GM11168 (cell line): ENCODE data around the gene HDGFL1.

ENCODE experiments used
- in situ Hi-C: fragments of 300-500 bp; cut with MboI; formaldehyde crosslinking; loops from one replicate; pipeline ENCODE4 v1.12.0; 2022; ENCODE audit warnings: low sequenced_read_pairs; ENCODE audit not compliant: unreplicated experiment

The HDGFL1 gene

DNA sequence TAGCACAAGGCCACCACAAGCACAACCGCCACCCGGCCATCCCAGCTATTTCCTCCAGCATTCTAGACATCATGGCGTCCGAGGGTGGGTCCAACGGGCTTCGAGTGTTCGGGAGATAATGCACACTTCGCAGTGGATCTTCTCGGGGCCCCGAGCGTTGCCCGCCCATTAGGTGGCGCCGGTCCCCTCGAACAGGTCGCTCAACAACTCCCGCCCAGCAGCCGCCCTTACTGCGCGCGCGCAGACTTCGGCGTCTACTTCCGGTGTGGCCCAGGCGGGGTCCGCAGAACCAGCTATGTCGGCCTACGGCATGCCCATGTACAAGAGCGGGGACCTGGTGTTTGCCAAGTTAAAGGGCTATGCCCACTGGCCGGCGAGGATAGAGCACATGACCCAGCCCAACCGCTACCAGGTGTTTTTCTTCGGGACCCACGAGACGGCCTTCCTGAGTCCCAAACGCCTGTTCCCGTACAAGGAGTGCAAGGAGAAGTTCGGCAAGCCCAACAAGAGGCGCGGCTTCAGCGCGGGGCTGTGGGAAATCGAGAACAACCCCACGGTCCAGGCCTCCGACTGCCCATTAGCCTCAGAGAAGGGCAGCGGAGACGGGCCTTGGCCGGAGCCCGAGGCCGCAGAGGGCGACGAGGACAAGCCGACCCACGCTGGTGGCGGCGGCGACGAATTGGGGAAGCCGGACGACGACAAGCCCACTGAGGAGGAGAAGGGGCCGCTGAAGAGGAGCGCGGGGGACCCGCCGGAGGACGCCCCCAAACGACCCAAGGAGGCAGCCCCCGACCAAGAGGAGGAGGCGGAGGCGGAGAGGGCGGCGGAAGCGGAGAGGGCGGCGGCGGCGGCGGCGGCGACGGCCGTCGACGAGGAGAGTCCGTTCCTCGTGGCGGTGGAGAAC lies at the start of gene HDGFL1:
Gene HDGFL1, plus strand, starts transcription at position 286 of the 904 bp plus-strand sequence. Its CDS starts 10 bp downstream, at position 296.
- in situ Hi-C loops, result no loop called here

DNA sequence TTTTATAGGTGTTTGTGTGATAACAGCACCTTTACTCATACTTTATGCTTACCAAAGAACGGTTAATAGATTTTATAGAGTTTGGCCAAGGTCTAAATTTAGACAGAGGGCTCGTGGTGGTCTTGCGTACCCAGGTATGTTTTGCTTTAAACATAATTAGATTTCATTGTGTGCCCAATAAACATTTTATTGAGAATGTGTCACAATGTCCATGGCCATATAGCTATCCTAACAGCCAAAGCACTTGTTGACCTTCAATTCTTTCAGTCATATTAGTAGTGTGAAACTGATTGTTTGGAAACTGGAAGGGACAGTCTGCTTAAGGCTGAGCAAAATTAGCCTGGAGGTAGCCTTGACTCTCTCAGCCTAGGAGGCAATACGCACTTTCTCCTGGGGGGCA lies 48.3 kb upstream of the HDGFL1 start:
- in situ Hi-C loops, result no loop called here

DNA sequence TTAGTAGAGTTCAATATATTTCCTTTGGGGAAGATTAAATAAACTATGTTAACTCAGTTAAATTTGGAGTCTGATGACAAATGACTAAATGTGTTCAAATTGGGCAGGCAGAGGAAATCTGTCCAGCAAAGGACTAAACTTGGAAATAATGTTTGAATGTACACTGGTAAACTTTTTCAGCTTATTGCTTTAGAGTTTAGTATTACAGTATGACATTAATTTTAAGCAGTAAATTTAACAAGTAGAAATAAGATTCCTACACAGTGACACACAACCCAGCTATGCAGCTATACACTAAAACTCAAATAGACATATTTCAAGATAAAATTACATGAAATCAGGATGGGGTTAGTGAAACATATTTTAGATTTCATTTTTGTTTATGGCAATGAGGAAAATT lies 42.6 kb upstream of the HDGFL1 start:
- in situ Hi-C loops, result no loop called here

DNA sequence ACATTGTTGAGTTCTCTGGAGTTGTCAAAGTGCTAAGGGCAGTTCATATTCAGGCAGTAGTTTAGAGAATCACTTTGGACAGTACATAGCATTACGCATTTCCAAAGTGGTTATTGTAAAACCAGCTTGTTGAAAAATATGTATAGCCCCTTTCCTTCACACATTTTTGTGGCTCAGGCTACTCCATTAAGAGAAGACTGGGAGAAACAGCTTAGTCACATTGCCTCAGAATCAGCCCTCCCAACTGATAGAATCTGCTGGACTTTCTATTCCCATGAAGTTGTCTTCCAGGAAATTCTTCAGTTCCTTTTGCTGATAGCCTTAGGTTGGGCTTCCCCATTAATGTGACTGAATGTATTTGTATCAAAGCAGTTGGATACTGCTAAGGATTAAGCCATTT lies 39.5 kb upstream of the HDGFL1 start:
- in situ Hi-C loops, result loop anchor here (10.0 kb wide), 1 partner anchor 755 kb away; no protein-coding TSS in a partner anchor

DNA sequence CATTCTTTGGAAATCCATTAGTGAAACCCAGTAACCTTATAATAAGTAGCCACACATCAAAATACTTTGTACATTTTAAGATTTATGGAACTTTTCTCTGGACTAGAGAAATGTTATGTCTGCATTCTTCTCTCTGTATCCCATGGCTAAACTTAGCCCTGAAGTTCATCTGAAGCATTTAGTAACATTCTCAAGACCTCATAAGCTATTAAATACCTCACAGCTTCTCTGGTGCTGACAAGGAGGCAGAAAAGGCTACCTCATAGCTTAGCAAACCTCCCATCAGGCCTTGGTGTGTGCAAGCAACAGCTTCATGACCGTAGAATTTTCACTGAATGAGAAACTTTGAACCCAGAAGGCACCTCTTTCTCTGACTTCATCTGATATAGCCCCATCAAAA lies 38.9 kb upstream of the HDGFL1 start:
- in situ Hi-C loops, result loop anchor here (10.0 kb wide), 1 partner anchor 754 kb away; no protein-coding TSS in a partner anchor

DNA sequence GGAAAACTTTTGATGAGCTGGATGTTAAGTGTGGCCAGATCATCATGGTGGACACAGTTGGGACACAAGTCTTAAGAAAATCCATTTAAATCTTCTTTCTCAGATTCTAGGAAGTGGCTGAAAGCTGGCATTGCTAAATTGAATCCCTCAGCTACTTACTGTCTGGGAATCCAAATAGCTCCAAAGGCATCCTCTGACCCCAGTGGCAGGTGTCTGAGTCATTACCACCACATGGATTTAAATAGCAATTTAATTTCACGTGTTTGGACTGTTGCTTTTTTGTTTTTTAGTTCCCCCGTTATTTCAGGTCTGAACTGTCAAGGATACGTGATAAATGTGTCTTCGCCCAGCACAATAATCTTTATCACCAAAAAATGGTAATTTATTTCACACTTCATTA lies 33.2 kb upstream of the HDGFL1 start:
- in situ Hi-C loops, result loop anchor here (10.0 kb wide), 1 partner anchor 749 kb away; no protein-coding TSS in a partner anchor

DNA sequence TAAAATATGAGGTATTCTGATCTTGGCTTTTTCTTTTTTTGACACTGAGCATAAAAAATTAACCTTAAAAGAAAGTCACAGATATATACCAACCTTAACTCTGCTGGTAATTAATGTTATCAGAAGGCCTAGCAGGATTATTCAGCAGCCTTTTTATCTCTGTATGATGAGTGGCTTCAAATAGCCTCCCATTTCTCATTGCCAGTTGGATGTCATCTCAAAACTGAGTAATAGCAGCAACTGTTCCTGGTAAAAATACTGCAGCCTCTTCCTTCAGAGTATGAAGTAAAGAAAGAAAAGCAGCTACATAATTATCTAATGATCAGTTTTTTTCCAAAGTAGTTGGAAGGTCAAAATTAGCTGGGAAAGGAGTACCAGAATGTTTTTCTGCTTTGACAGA lies 24.9 kb upstream of the HDGFL1 start:
- in situ Hi-C loops, result no loop called here

DNA sequence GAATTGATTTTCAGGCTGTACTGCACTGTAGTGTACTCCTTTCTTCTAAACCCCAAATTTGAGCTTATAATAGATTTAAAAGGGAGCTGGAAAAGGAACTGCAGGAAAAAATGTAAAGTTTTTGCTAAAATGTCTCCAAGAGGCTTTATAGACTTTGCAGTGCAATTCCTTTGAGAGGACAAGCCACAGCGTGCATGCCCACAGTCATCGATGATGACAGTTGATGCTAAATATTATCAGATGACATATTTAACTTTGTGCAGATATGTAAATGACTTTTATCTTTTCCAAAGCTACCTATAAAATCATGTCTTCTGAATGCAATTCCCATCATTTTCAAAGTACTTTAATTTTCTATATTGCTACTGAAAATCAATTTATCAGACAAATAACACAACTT lies 24.3 kb upstream of the HDGFL1 start:
- in situ Hi-C loops, result no loop called here

DNA sequence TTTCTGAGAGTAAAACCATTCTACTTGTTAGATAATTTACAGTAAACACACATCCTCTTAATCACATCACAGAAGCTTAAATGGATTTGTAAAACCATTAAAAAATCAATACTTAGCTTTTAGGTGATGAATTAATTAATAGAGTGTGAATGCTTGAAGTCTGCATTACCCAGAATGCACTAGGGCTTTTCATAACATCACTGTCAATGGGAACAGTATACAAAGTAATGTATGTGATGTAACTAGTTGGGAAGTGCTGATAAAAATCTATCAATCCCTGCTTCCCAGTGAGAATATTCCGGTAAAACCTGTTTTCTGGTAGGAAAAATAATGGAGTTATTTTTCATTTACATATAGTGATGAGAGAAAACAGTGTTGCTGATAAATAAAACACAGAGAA lies 23.1 kb upstream of the HDGFL1 start:
- in situ Hi-C loops, result no loop called here

DNA sequence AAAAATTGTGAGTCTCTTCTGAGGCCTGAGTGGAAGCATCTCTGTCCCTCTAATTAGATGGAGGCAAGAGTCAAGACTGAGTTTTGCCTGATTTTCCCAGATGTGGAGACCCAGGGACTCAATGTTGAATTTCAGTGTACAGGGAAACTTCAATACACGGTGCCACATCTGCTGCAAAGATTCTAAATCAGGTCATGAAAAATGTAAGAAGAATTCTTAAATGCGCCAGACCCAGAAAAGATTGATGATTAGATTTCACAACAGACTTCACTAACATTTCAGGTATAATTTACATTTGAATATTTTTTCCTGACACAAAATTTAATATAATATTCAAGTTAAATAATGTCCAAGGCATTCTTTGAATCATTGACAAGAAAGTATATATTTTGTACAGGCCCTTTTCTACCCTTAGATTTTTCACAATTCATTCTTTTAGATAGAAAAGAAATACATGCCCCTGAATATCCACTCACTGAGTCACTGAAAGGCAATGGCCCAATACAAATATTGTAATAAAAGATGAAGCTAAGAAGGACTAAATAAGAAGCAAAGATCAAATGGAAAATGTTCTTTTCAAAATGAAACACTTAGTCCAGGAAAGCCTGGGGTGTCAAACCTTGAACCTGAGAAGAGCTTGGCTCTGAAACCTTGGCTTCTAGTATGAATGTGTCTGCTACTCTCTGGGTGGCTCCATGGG lies 18.2 kb upstream of the HDGFL1 start:
- in situ Hi-C loops, result no loop called here

DNA sequence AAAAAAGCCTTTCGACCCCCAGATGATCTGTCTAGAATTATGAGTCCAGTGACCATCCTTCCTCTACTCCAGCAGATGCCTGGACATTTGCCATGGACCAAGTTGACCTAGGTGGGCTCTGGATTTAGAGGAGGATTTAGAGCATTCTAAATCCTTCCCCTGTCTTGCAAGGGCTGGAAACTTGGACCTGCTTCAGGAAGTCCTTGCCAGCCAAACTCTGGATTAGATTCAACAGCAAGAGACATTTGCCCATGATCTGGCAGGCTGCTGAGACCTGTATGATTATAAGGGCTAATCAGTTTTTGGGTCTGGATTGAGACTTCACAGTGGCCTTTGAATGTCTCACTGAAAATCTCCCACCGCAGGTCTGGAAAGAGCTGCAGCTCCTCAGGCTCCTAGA lies 13.1 kb upstream of the HDGFL1 start:
- in situ Hi-C loops, result no loop called here

DNA sequence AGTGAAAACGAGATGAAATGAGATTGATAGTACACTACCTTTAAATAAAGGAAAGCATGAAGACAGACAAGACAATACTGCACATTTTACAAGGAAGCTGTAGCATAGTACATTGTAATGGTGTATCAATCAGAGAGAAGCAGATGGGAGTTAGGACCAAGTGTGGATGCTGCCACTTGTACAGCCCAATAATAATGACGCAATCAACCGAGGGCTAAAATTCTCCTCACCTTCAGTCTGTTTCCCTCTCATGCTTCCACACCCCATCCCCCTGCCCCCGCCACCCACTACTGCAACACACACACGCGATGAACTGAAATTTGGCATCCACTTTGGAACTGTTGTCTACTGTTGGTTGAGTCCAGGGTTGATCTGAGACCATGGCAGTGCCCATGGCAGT lies 12.4 kb upstream of the HDGFL1 start:
- in situ Hi-C loops, result no loop called here

DNA sequence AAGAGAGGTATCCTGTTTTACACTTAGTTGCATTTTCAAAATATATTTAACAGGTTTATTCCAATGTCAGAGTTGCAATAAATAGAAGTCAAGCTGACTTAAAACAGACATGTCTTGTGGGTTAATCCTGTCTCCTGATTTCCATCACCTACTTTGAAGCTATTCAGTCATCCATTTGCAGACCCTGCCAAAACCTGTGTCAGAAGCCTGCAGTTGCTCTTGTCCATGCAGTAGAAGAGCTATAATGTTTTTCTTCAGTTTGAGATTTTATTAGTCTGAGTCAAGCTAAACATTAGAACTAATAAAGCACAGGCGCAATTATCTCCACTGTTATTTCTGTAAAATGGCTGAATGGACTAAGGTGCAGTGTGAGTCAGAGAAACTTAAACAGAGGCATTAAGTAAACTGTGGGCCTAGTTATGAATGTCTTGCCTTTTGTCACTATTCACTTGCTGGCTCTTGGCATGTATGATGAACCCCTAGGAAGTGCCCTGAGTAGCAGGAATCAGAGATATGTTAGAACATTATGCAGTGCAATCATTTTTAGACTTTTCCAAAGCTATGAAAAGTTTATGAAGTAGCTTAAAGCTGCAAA lies 11.0 kb upstream of the HDGFL1 start:
- in situ Hi-C loops, result no loop called here

DNA sequence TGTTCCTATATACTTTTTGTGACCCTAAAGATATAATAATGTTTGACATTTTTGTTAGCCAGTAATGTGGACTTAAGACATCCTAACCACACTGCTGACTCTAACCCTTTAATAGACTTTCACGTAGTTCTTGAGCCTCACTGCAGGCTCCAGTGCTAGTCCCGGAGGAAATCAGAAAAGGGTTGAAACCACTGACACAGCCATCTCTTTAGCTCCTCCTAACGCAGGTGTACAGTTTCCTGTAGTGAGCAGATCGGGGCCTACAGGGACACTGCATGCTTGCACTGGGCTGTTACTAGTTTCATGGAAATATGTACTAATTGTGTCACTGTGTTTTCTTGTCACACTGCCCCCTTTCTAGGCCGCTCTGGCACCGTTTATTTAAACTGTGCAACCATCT lies 512 bp upstream of the HDGFL1 start:
- in situ Hi-C loops, result no loop called here

DNA sequence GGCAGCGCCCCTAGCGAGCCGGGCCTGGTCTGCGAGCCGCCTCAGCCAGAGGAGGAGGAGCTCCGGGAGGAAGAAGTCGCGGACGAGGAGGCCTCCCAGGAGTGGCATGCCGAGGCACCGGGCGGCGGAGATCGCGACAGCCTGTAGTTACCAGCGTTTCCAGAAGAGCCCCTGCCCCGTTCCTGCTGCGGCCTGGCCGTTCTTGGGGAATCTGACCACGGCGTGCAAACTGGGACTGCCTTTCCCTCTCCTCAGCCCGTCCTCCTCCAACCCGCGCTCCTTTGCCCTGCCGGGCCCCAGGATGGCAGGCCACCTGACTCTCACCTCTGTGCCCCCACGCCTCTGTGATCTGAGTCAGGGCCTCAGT lies 802 bp downstream of the HDGFL1 start:
- in situ Hi-C loops, result no loop called here

DNA sequence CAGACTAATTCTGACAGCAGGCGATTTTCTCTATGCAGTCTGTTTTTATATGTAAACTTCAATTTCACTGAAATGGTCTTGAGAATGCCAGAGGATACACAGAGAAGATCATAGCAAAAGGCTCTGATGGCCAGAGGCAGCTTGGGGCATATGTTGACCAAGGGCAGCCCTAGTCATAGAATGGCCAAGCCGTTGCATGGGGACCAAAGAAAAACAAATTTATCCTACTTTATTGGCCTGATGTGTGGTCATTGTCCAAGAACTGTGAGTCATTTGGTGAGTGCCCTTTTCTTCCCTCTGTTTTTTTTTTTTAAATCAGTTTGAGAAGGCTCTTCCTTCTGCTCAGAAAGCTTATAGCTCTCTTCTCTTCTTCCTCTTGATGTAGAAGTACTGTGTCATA lies 5.8 kb downstream of the HDGFL1 start:
- in situ Hi-C loops, result no loop called here

DNA sequence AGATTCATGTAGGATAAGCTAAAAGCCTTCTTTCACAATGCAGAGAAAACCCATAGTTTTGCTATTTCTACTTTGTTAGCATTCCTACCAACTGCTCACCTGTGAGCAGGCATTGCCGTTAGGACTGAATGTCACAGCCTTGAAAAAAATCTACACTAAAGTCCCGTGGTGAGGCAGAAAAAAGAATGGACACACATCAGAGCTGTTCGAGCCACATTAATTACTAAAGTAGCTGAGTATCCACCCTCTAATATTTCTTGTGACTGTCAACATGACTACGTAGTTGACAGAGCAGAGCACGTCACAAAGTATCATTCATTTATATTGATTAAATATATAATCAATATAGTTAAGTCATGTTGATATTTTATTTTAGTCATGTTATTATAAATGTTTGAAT lies 10.1 kb downstream of the HDGFL1 start:
- in situ Hi-C loops, result no loop called here

DNA sequence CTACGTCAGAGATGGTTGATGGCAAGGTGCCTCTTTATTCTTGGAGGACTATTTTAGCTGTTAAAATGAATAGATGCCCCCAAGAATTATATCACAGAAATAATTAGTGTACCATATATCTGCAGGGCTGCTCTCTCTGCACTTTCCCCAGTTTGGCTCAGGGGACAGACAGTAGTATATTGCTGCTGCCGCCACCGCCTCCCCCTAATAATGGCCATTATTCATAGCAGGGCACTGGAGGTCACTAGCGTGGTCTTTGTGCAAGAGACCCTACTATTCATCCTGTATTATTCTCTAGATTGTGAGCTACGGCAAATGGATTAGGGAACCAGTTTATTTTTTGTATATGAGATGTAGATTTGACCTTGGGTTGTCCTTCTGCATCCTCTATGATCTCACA lies 11.0 kb downstream of the HDGFL1 start:
- in situ Hi-C loops, result no loop called here

DNA sequence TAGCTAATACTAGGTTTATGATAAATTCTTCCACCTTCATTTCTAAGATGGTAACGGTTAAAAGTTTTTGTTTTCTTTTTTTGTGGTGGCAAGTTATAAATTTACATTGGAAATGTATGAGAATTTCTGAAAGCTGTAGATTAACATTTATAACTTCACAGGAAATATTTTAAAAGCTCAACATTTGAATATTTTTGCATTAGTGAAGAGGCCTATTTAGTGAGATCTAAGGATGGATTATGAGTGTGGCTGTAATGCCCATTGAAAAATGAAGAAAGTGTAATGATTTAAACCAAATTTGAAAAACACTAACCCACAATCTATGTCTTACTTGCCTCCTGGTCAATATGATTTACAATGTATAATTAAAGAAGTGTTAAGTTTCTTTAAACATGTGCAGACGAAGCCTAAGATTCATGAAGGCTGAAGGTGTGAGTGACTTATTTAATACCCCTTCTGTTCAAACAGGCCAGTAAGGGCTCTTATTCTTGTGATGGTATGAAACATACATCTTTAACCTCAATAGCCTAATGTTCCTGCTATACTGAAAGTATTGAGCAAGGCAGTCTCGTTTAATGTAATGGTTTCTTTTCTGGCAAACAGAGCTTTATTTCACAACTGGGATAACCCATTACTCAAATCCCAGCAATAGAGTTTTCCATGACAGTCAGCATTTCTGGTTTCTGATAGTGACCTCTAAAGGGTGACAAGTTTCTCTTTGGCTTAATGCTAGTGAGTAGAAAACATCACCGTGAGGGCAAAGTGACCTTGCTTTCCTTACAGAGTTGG lies 13.2 kb downstream of the HDGFL1 start:
- in situ Hi-C loops, result no loop called here

DNA sequence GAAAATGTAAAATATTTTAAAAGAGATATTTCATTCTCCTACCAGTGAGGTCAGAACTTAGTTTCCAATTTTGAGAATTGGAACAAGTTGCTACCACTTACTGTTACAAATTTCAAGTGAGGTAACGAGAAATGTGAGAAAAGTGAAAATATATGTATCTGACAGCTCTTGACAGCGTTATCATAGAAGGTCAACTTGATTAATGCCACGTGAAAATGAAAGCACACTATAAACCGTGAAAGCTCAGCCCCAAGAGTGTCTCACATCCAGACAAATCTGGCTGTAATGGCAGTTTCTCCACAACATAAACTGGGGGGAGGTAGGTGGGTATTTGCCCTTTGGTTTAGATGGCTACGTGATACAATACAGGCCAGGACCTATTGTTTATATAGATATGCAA lies 13.9 kb downstream of the HDGFL1 start:
- in situ Hi-C loops, result no loop called here
